H1 (cell line): ENCODE data around the gene LPP. TPM values are rescaled to one million over a fixed set of nuclear protein-coding genes. Genes with fewer than 3 reads are reported as not detected.

Experiments
- CTCF ChIA-PET: fragments of 300-600 bp; sonication (Branson Sonifier 250); formaldehyde crosslinking; loops from one replicate; lab custom pipeline; 2021; ENCODE audit not compliant: partially characterized antibody; lab: Charles Lee
- POLR2A ChIA-PET: fragments of 300-600 bp; sonication (Branson Sonifier 250); formaldehyde crosslinking; loops from one replicate; lab custom pipeline; 2021; ENCODE audit warnings: inconsistent platforms; ENCODE audit not compliant: partially characterized antibody; lab: Charles Lee
- DNase-seq, 2 experiments: peaks; one replicate each; pipeline versions ENCODE4 v3.0.0 to v3.0.0-alpha.2; 2010 to 2022; ENCODE audit warnings: low spot score in 2 of 2, low read depth in 1 of 2, mixed read lengths in 1 of 2
- FAIRE-seq: peaks from 2 replicates; lab custom pipeline; 2011; peaks lifted over from hg19 to GRCh38; lab: Jason Lieb, UNC
- H2AFZ ChIP-seq: 2 replicates; pipeline ENCODE4 v1.8.1; 2012; ENCODE audit warnings: low read length, inconsistent platforms
- H2AK5ac ChIP-seq: 2 replicates; pipeline ENCODE4 v1.6.1; 2013; ENCODE audit warnings: low read depth, low read length
- H2BK120ac ChIP-seq: replicated peaks from 2 replicates; pipeline ENCODE3; 2013; ENCODE audit warnings: low read depth, low read length, inconsistent platforms
- H2BK12ac ChIP-seq: 2 replicates; pipeline ENCODE4 v1.6.1; 2013; ENCODE audit warnings: low read depth, low read length
- H2BK15ac ChIP-seq: 2 replicates; pipeline ENCODE4 v1.6.1; 2013; ENCODE audit warnings: low read length
- H2BK20ac ChIP-seq: 2 replicates; pipeline ENCODE4 v1.6.1; 2013; ENCODE audit warnings: low read length
- H2BK5ac ChIP-seq: 2 replicates; pipeline ENCODE4 v1.6.1; 2013; ENCODE audit warnings: low read depth, low read length
- H3K14ac ChIP-seq: 2 replicates; pipeline ENCODE4 v1.6.1; 2013; ENCODE audit warnings: inconsistent platforms; ENCODE audit not compliant: insufficient read length
- H3K18ac ChIP-seq: 2 replicates; pipeline ENCODE4 v1.6.1; 2013; ENCODE audit warnings: low read length; ENCODE audit errors: extremely low read depth
- H3K23ac ChIP-seq: 2 replicates; pipeline ENCODE4 v1.6.1; 2013; ENCODE audit warnings: inconsistent platforms; ENCODE audit not compliant: insufficient read length
- H3K23me2 ChIP-seq: 2 replicates; pipeline ENCODE4 v1.6.1; 2013; ENCODE audit warnings: low read depth, low read length
- H3K27ac ChIP-seq: 2 replicates; pipeline ENCODE4 v1.6.1; 2011; ENCODE audit warnings: low read depth, low read length, inconsistent platforms
- H3K27me3 ChIP-seq, 4 experiments: replicated peaks in 1 of 4; 1 replicate in 1 of 4; 2 replicates in 3 of 4; pipeline versions ENCODE4 v1.6.1 to v1.8.1; 2011 to 2013; ENCODE audit warnings: low read length in 3 of 4, mild to moderate bottlenecking in 3 of 4, inconsistent platforms in 2 of 4, mixed read lengths in 2 of 4, moderate library complexity in 1 of 4; ENCODE audit not compliant: control insufficient read depth in 3 of 4, insufficient read depth in 3 of 4; ENCODE audit errors: extremely low read depth in 1 of 4
- H3K36me3 ChIP-seq, 4 experiments: 2 replicates each; pipeline versions ENCODE4 v1.6.1 to v1.8.1; 2011 to 2013; ENCODE audit warnings: mild to moderate bottlenecking in 4 of 4, low read length in 3 of 4, moderate library complexity in 2 of 4, control low read depth in 1 of 4, inconsistent platforms in 1 of 4; ENCODE audit not compliant: insufficient read depth in 4 of 4, control insufficient read depth in 2 of 4
- H3K4ac ChIP-seq: replicated peaks from 2 replicates; pipeline ENCODE3; 2013; ENCODE audit warnings: low read length, low read depth, mixed read lengths, inconsistent platforms; ENCODE audit not compliant: insufficient read length
- H3K4me1 ChIP-seq, 4 experiments: replicated peaks in 1 of 4; 1 replicate in 1 of 4; 2 replicates in 3 of 4; pipeline versions ENCODE4 v1.6.1 to v1.8.1; 2011 to 2013; ENCODE audit warnings: low read length in 3 of 4, inconsistent platforms in 2 of 4, mixed read lengths in 1 of 4; ENCODE audit not compliant: insufficient read depth in 4 of 4, control insufficient read depth in 3 of 4
- H3K4me2 ChIP-seq, 2 experiments: 2 replicates each; pipeline versions ENCODE4 v1.6.1 to v1.8.1; 2011 to 2013; ENCODE audit warnings: low read depth in 2 of 2, low read length in 2 of 2, control low read depth in 1 of 2, inconsistent platforms in 1 of 2, mild to moderate bottlenecking in 1 of 2; ENCODE audit not compliant: insufficient read depth in 1 of 2
- H3K4me3 ChIP-seq, 4 experiments: fragments of 200-600, 300-600 bp in 1 of 4; sonication (generic), shearing (Covaris generic), sonication (Bioruptor Twin) in 1 of 4; 2 replicates each; pipeline versions ENCODE4 v1.5.1 to v1.8.1; 2011 to 2016; ENCODE audit warnings: low read length in 4 of 4, low read depth in 3 of 4, control low read depth in 2 of 4, inconsistent platforms in 2 of 4, mild to moderate bottlenecking in 2 of 4, mixed read lengths in 1 of 4, moderate library complexity in 1 of 4; ENCODE audit not compliant: insufficient read depth in 2 of 4; ENCODE audit errors: extremely low read depth in 1 of 4
- H3K56ac ChIP-seq: replicated peaks from 2 replicates; pipeline ENCODE3; 2013; ENCODE audit warnings: low read depth, mild to moderate bottlenecking, mixed read lengths, low read length, inconsistent platforms; ENCODE audit not compliant: insufficient read length
- H3K79me1 ChIP-seq: 2 replicates; pipeline ENCODE4 v1.6.1; 2013; ENCODE audit warnings: low read depth, low read length, control low read depth
- H3K79me2 ChIP-seq, 2 experiments: 2 replicates each; pipeline versions ENCODE4 v1.6.1 to v1.8.1; 2012 to 2013; ENCODE audit warnings: low read length in 2 of 2, mild to moderate bottlenecking in 2 of 2, inconsistent platforms in 1 of 2; ENCODE audit not compliant: insufficient read depth in 2 of 2, control insufficient read depth in 1 of 2
- H3K9ac ChIP-seq, 4 experiments: replicated peaks in 1 of 4; 1 replicate in 1 of 4; 2 replicates in 3 of 4; pipeline versions ENCODE4 v1.6.1 to v1.8.1; 2011 to 2013; ENCODE audit warnings: low read depth in 3 of 4, low read length in 3 of 4, control low read depth in 2 of 4, mild to moderate bottlenecking in 2 of 4, moderate library complexity in 2 of 4, inconsistent platforms in 1 of 4; ENCODE audit errors: extremely low read depth in 1 of 4
- H3K9me3 ChIP-seq, 2 experiments: 2 replicates each; pipeline versions ENCODE4 v1.6.1 to v1.8.1; 2012 to 2013; ENCODE audit warnings: mild to moderate bottlenecking in 2 of 2, moderate library complexity in 2 of 2, control low read depth in 1 of 2, inconsistent platforms in 1 of 2, low read depth in 1 of 2, low read length in 1 of 2, mixed read lengths in 1 of 2; ENCODE audit not compliant: insufficient read depth in 2 of 2
- H4K20me1 ChIP-seq, 2 experiments: replicated peaks in 1 of 2; 2 replicates each; pipeline versions ENCODE3 to v1.8.1; 2011 to 2013; ENCODE audit warnings: inconsistent platforms in 2 of 2, low read length in 2 of 2, mild to moderate bottlenecking in 1 of 2; ENCODE audit not compliant: insufficient read depth in 2 of 2, control insufficient read depth in 1 of 2
- H4K5ac ChIP-seq: 2 replicates; pipeline ENCODE4 v1.6.1; 2013; ENCODE audit warnings: low read length, low read depth, mixed read lengths, inconsistent platforms; ENCODE audit not compliant: insufficient read length
- H4K8ac ChIP-seq: 2 replicates; pipeline ENCODE4 v1.8.0; 2013; ENCODE audit warnings: mild to moderate bottlenecking, moderate library complexity, low read length, inconsistent platforms; ENCODE audit not compliant: insufficient read depth; ENCODE audit errors: extremely low read depth
- H4K91ac ChIP-seq: replicated peaks from 2 replicates; pipeline ENCODE3; 2013; ENCODE audit warnings: low read length, mixed read lengths, inconsistent platforms; ENCODE audit not compliant: insufficient read length
- SAP30 ChIP-seq: fragments of 300-600 bp; sonication (generic); IDR thresholded peaks from 2 replicates; pipeline ENCODE4 v1.7.1; 2012; ENCODE audit warnings: low read length, moderate library complexity, mild to moderate bottlenecking, inconsistent platforms; ENCODE audit not compliant: insufficient read depth, insufficient replicate concordance
- SP1 ChIP-seq: IDR thresholded peaks from 2 replicates; pipeline ENCODE4 v1.6.1; 2011; ENCODE audit warnings: low read depth, low read length
- TAF1 ChIP-seq: IDR thresholded peaks from 2 replicates; pipeline ENCODE4 v1.6.1; 2011; ENCODE audit warnings: mild to moderate bottlenecking, low read depth, low read length
- WGBS, 2 experiments: shearing (Covaris generic) in 1 of 2; methylation state at CpG; one replicate each; pipeline versions ENCODE4 v1.1.6 to v1.1.7; 2013 to 2015; ENCODE audit warnings: low lambda C conversion rate in 2 of 2, mixed read lengths in 2 of 2, inconsistent platforms in 1 of 2, low coverage in 1 of 2, missing lambda C conversion rate in 1 of 2; ENCODE audit not compliant: insufficient replicate concordance in 2 of 2, insufficient coverage in 1 of 2, insufficient read length in 1 of 2; ENCODE audit errors: extremely low coverage in 1 of 2, missing lambda C conversion rate in 1 of 2; 5-methylcytosine and 5-hydroxymethylcytosine counted together
- polyA plus RNA-seq, 7 experiments: library from polyadenylated mRNA; depleted of rRNA in 3 of 7; stranded (reverse) in 5 of 7; unstranded in 2 of 7; fragments of >200 nt in 5 of 7; fragments of 200-250 nt in 2 of 7; gene quantifications; 1 replicate in 5 of 7; 2 replicates in 1 of 7; 4 replicates in 1 of 7; pipeline versions ENCODE4 v1.2.1 to v1.2.3, GENCODE V29; 2011 to 2013; ENCODE audit warnings: missing spikeins in 2 of 7, mixed read lengths in 2 of 7
- total RNA-seq: library from RNA; stranded (reverse); fragmentation: NEBNext Ultra II Directional; extraction: Animal tissue kit (Norgen Biotek cat#: 25700); gene quantifications from 2 replicates; pipeline ENCODE4 v1.2.1, GENCODE V29; 2021

The LPP gene
- total and polyA plus RNA-seq, 2 of the 8 experiments (the other 6 are each of a cell fraction or from before 2014, with no cell fraction given): 10.0 to 53.3 TPM

DNA sequence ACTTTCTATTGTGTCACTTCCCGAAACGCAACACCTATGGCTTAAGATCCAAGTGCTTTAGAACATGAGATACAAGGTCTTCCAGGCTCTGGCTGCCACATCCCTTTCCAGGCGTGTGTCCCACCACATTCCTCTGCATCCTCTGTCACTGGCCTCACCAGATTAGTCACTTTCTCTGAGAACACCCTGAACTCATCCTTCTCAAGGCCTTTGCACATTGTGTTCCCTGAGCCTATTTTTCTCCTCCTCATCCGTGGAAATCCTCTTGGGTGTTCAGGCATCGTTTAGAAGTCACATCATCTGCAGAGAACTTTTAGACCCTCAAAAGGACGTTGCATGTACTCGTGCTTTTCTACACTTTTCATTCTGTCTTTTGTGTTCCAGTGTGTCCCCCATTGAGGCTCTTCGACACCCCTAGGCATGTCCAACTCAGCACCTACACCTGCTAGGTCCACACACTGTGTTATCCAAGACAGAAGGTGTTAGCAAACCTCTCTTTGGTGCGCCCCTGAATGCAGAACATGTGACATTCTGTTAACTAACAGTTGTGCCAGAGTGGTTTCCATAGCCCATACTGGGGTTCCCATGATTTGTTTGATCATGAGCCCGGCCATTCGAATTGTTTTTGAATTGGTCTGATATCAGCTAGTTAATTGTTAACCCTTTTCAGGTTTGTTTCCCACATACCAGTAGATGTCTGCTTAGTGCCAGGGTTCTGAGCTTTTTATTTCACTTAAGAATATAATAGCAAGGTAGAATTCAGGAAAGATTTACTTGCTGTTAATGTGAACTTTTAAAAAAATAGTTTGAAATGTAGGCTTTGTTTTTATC is 67.2 kb downstream of the LPP start:
- DNase-seq: no peak
- 88% methylated on average over 11 of the region's 11 CpGs; no CpG with 5 or more reads in 1 of the 2 experiments for WGBS, 2 experiments
- TF ChIP-seq TAF1 (no peak), SAP30 (no peak), SP1 (no peak)

More for the DNA sequence above, 67.2 kb downstream of the LPP start:
- Histone ChIP-seq H4K20me1 (no peaks in the 10 kb centered on the region), H4K91ac (no peak overlapping the region), H3K36me3 (no peaks in the 10 kb centered on the region; a peak in 1 of 8 replicates), H3K27ac (no peak overlapping the region), H2AK5ac (no peak overlapping the region), H2AFZ (no peak overlapping the region), H3K4me2 (no peak overlapping the region), H3K27me3 (no peaks in the 10 kb centered on the region), H3K79me1 (peaks cover 6% of the 10 kb centered on the region; the same call in 1 of the 2 replicates), H3K9me3 (no peaks in the 10 kb centered on the region), H3K56ac (no peak overlapping the region), H4K5ac (no peak overlapping the region), H2BK20ac (no peak overlapping the region), H3K4ac (no peak overlapping the region), H3K18ac (no peak overlapping the region), H3K4me1 (peaks cover 0 to 8% (median 4%) of the 10 kb centered on the region in 4 experiments; a peak in 3 of 7 replicates), H3K23me2 (no peaks in the 10 kb centered on the region), H3K23ac (no peak overlapping the region), H3K79me2 (peaks cover 3 to 43% of the 10 kb centered on the region in 2 experiments; a peak in 2 of 4 replicates), H2BK5ac (no peak overlapping the region), H4K8ac (no peak overlapping the region), H2BK120ac (no peak overlapping the region), H3K14ac (no peak overlapping the region), H3K9ac (no peak overlapping the region), H3K4me3 (no peak overlapping the region), H2BK15ac (no peak overlapping the region), H2BK12ac (no peak overlapping the region)
- POLR2A ChIA-PET: no interaction called here
- no peak for FAIRE-seq
- CTCF ChIA-PET: interaction anchor here (0.6 to 1.5 kb wide), 3 partner anchors 16 to 19 kb away, joined by 3 to 4 read pairs (median 4); no protein-coding TSS in a partner anchor
